ENCODE measurements around the gene NFYB. TPM values are rescaled to one million over a fixed set of nuclear protein-coding genes. Genes with fewer than 3 reads are reported as not detected.
"Not testable (repeated sequence)": the region's sequence is repeated elsewhere in the genome, so short reads cannot be mapped to it uniquely, and the experiment has no call there.

The NFYB gene
- total RNA-seq, 6 donors from 2014 or later = 20.3 to 101 (median 39.0) TPM

DNA sequence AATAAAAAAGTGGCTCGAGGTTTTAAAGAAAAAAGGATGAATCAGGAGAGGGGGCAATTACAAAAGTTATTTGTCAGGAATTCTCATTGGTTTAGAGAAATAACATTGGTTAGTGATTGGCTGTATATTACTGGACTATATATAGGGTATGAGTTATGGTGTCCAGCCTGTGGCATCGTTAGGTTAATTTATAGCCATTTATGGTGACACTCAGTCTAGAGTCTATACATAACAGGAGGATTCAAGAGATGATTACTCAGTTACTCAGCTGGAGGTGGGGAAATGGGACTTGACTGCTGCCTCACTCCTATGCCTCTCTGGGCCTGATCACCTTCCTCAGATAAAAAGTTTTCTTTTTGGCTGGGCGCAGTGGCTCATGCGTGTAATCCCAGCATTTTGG is 25.6 kb upstream of the NFYB start:
- H3K4me3 ChIP-seq = no peak overlapping the region
- TF ChIP-seq POLR2A (IDR thresholded peaks at IDR 0.05) (no peak), POLR2AphosphoS5 (IDR thresholded peaks at IDR 0.05) (no peak), EP300 (IDR thresholded peaks at IDR 0.05) (no peak)
- TF ChIP-seq, protein P1, sequence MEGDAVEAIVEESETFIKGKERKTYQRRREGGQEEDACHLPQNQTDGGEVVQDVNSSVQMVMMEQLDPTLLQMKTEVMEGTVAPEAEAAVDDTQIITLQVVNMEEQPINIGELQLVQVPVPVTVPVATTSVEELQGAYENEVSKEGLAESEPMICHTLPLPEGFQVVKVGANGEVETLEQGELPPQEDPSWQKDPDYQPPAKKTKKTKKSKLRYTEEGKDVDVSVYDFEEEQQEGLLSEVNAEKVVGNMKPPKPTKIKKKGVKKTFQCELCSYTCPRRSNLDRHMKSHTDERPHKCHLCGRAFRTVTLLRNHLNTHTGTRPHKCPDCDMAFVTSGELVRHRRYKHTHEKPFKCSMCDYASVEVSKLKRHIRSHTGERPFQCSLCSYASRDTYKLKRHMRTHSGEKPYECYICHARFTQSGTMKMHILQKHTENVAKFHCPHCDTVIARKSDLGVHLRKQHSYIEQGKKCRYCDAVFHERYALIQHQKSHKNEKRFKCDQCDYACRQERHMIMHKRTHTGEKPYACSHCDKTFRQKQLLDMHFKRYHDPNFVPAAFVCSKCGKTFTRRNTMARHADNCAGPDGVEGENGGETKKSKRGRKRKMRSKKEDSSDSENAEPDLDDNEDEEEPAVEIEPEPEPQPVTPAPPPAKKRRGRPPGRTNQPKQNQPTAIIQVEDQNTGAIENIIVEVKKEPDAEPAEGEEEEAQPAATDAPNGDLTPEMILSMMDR (IDR thresholded peaks at IDR 0.05) = no peak
- H3K27ac ChIP-seq = no peak overlapping the region
- no peaks in the 10 kb centered on the region for H3K9me3 ChIP-seq
- H3K36me3 ChIP-seq = no peaks in the 10 kb centered on the region
- H3K4me1 ChIP-seq = peaks cover 0 to 3% (median 0%) of the 10 kb centered on the region in 4 donors
- WGBS, 2 donors = 91 to 92% methylated on average over 4 of the region's 4 CpGs
- ATAC-seq (ENCODE audit: low FRiP score in 2 of 2) = no peak
- no peak for DNase-seq
- no peaks in the 10 kb centered on the region for H3K27me3 ChIP-seq

DNA sequence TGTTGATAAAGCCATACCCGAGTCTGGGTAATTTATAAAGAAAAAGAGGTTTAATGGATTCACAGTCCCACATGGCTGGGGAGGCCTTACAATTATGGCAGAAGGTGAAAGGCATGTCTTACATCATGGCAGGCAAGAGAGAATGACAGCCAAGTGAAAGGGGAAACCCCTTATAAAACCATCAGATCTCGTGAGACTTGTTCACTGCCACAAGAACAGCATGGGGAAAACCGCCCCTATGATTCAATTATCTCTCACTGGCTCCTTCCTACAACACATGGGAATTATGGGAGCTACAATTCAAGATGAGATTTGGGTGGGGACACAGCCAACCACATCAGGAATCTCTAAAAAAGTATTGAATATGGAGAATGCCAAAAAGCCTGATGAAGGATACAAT is 25.0 kb upstream of the NFYB start:
- H3K4me1 ChIP-seq; H3K27ac ChIP-seq; ATAC-seq (ENCODE audit: low FRiP score in 2 of 2); DNase-seq; H3K27me3 ChIP-seq; H3K36me3 ChIP-seq; H3K4me3 ChIP-seq; H3K9me3 ChIP-seq: not testable (repeated sequence)
- WGBS, 2 donors = 80 to 85% methylated on average over 3 of the region's 3 CpGs

DNA sequence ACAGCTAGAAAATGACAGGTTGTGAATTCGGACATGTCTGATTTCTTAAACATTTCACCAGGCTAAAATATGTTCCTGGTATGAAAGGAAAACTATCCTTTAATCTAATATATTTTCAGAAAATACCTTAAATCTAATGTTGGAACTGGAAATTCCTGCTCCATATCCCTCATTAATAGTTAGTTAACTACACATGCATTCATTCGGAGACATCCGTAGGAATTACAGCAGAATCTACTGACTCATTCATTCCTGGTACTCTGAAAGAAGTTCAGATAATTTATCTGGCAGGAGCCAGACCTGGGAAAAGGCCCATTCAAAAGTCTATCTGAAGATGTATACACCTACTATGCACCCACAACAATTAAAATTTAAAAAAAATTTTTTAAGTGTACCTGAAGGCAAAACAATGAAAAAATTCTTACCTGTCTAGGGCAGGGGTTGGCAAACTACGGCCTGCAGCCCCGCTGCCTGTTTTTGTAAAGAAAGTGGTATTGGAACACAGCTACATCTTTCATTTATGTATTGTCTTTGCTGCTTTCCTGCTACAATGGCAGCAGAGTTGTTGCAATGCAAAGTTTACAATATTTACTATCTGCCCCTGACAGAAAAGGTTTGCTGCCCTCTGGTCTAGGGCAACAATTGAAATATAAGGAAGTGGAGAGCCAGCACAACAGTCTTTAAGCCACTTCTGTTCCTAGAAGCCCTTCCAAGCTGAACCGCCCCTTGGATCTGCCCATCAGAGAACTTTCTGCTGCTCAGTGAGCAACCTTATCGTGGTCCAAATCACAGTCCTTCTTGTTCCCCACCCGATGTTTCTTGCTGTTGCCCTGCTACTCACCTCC is 17.9 kb upstream of the NFYB start:
- ATAC-seq (ENCODE audit: low FRiP score in 2 of 2) = no peak
- no peak overlapping the region for H3K27ac ChIP-seq
- no peaks in the 10 kb centered on the region for H3K27me3 ChIP-seq
- H3K36me3 ChIP-seq = no peaks in the 10 kb centered on the region
- no peaks in the 10 kb centered on the region for H3K4me1 ChIP-seq
- TF ChIP-seq, protein P1 (IDR thresholded peaks at IDR 0.05) = no peak
- TF ChIP-seq EP300 (IDR thresholded peaks at IDR 0.05) (no peak), POLR2AphosphoS5 (IDR thresholded peaks at IDR 0.05) (no peak), POLR2A (IDR thresholded peaks at IDR 0.05) (no peak)
- WGBS, 2 donors = 87 to 93% methylated on average over 8 of the region's 8 CpGs
- H3K4me3 ChIP-seq = no peak overlapping the region
- H3K9me3 ChIP-seq = no peaks in the 10 kb centered on the region
- DNase-seq = no peak

DNA sequence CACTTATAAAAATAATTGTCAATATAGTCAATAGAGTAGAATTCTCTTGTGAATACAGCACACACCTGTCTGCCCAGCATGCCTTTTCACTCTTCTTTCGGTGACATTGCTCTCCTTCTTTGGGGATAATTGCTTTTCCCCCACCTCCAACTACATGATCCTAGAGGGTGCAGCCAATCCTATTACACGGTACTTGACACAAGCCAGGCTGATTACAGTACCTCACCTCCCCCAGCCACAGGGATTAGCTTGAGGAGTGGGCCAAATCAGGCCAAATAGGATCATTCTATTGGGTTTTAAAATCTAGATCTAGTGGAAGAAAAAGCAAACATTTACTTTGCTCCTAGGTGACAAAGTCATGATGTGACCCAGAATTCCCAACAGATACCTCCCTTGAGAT is 16.8 kb upstream of the NFYB start:
- Histone ChIP-seq H3K27ac (no peak overlapping the region), H3K4me3 (no peak overlapping the region), H3K27me3 (no peaks in the 10 kb centered on the region), H3K9me3 (no peaks in the 10 kb centered on the region), H3K4me1 (no peaks in the 10 kb centered on the region), H3K36me3 (no peaks in the 10 kb centered on the region)
- no peak for DNase-seq
- 65 to 84% methylated on average over 2 of the region's 2 CpGs for WGBS, 2 donors
- no peak for ATAC-seq (ENCODE audit: low FRiP score in 2 of 2)
- TF ChIP-seq EP300 (IDR thresholded peaks at IDR 0.05) = no peak
- no peak for TF ChIP-seq POLR2A (IDR thresholded peaks at IDR 0.05)
- TF ChIP-seq, protein P1 (IDR thresholded peaks at IDR 0.05) = no peak
- TF ChIP-seq POLR2AphosphoS5 (IDR thresholded peaks at IDR 0.05) = no peak

DNA sequence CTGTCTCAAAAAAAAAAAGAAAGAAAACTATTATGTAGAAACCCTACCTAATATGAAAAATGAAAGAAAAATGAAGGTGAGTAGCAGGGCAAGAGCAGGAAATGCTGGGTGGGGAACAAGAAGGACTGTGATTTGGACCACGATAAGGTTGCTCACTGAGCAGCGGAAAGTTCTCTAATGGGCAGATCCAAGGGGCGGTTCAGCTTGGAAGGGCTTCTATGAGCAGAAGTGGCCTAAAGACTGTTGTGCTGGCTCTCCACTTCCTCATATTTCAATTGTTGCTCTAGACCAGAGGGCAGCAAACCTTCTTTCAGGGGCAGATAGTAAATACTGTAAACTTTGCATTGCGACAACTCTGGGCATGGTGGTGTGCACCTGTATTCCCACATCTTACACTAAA is 16.3 kb upstream of the NFYB start:
- no peak for DNase-seq
- WGBS, 2 donors = 35 to 55% methylated on average over 4 of the region's 4 CpGs
- H3K4me3 ChIP-seq = no peak overlapping the region
- no peaks in the 10 kb centered on the region for H3K4me1 ChIP-seq
- ATAC-seq (ENCODE audit: low FRiP score in 2 of 2) = no peak
- H3K27me3 ChIP-seq = no peaks in the 10 kb centered on the region
- no peak for TF ChIP-seq POLR2AphosphoS5 (IDR thresholded peaks at IDR 0.05)
- TF ChIP-seq, protein P1 (IDR thresholded peaks at IDR 0.05) = no peak
- TF ChIP-seq EP300 (IDR thresholded peaks at IDR 0.05) = no peak
- no peak for TF ChIP-seq POLR2A (IDR thresholded peaks at IDR 0.05)
- no peaks in the 10 kb centered on the region for H3K36me3 ChIP-seq
- no peak overlapping the region for H3K27ac ChIP-seq
- H3K9me3 ChIP-seq = no peaks in the 10 kb centered on the region

All from upper lobe of left lung (tissue), 6 donors.